Measurements from ENCODE around the gene ARHGAP36.

Gene ARHGAP36

DNA sequence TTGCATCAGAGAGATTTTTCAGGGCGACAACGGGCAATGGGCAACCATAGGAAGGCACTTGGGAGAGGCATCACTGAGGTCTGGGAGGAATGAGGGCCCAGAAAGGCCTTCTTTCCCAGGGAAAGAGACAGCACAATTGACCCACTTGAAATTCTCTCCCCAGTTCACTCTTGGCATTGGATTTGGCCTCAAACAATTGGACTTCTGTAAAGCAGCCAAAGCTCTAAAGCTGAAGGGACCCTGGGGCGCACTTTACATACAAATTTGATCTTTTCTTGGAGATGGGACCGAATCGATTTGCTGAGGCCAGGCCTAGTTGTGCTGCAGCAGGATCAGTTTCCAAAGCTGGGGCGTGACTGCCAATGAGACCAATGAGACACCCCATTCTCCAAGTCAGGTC lies 3.2 kb downstream of the ARHGAP36 start:
- no peaks in the 10 kb centered on the region for H3K79me2 ChIP-seq (ENCODE audit: insufficient read depth, low read length)
- no peak for TF ChIP-seq EZH2 (IDR thresholded peaks at IDR 0.05; ENCODE audit: borderline replicate concordance, low read length)

DNA sequence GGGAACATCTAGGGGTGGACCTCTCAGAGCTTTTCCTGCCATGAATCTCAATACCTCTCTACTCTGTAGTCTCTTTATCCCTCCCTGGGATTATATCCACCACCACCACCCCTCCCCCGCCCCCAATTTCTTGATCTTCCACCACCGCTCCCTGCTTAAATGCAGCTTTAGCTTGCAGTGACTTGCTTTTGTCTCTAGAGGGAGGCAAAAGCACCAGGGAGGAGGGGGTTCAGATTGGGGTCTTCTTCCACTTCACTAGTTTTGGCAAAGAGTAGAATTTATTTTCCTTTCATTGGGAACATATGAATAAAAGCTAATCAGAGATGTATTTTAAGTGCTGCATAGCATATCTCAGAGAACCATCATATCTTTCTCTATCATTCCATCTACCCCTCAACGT lies 5.5 kb downstream of the ARHGAP36 start:
- no peak overlapping the region for H3K27ac ChIP-seq (ENCODE audit: low read depth, low read length, poor library complexity, severe bottlenecking)
- H3K4me1 ChIP-seq (ENCODE audit: insufficient read depth, low read length, severe bottlenecking) = no peaks in the 10 kb centered on the region
- no peaks in the 10 kb centered on the region for H3K27me3 ChIP-seq (ENCODE audit: insufficient read depth, low read length)
- TF ChIP-seq EZH2 (IDR thresholded peaks at IDR 0.05; ENCODE audit: borderline replicate concordance, low read length) = no peak
- TF ChIP-seq, protein P1, sequence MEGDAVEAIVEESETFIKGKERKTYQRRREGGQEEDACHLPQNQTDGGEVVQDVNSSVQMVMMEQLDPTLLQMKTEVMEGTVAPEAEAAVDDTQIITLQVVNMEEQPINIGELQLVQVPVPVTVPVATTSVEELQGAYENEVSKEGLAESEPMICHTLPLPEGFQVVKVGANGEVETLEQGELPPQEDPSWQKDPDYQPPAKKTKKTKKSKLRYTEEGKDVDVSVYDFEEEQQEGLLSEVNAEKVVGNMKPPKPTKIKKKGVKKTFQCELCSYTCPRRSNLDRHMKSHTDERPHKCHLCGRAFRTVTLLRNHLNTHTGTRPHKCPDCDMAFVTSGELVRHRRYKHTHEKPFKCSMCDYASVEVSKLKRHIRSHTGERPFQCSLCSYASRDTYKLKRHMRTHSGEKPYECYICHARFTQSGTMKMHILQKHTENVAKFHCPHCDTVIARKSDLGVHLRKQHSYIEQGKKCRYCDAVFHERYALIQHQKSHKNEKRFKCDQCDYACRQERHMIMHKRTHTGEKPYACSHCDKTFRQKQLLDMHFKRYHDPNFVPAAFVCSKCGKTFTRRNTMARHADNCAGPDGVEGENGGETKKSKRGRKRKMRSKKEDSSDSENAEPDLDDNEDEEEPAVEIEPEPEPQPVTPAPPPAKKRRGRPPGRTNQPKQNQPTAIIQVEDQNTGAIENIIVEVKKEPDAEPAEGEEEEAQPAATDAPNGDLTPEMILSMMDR (IDR thresholded peaks at IDR 0.05; ENCODE audit: low read length) = peak; percentile 36
- no peak overlapping the region for H3K9ac ChIP-seq (ENCODE audit: low read length)
- H3F3A ChIP-seq (ENCODE audit: insufficient read depth, low read length) = no peaks in the 10 kb centered on the region
- no peaks in the 10 kb centered on the region for H3K79me2 ChIP-seq (ENCODE audit: insufficient read depth, low read length)
- H2AFZ ChIP-seq (ENCODE audit: low read length) = no peak overlapping the region
- no peak overlapping the region for H3K4me3 ChIP-seq (ENCODE audit: low read depth, low read length, poor library complexity, severe bottlenecking)
- H4K20me1 ChIP-seq (ENCODE audit: insufficient read depth, low read length) = no peaks in the 10 kb centered on the region
- no peaks in the 10 kb centered on the region for H3K9me2 ChIP-seq (ENCODE audit: low read depth, low read length)
- no peaks in the 10 kb centered on the region for H3K36me3 ChIP-seq (ENCODE audit: insufficient read depth, low read length)
- H3K4me2 ChIP-seq (ENCODE audit: low read length) = no peak overlapping the region
- no peaks in the 10 kb centered on the region for H3K9me3 ChIP-seq (ENCODE audit: low read length)

More for the DNA sequence above, 3.2 kb downstream of the ARHGAP36 start:
- Histone ChIP-seq H3F3A (ENCODE audit: insufficient read depth, low read length) (no peaks in the 10 kb centered on the region), H3K9me3 (ENCODE audit: low read length) (no peaks in the 10 kb centered on the region), H3K27ac (ENCODE audit: low read depth, low read length, poor library complexity, severe bottlenecking) (no peak overlapping the region), H3K4me2 (ENCODE audit: low read length) (no peak overlapping the region), H3K9me2 (ENCODE audit: low read depth, low read length) (no peaks in the 10 kb centered on the region), H3K27me3 (ENCODE audit: insufficient read depth, low read length) (no peaks in the 10 kb centered on the region), H3K36me3 (ENCODE audit: insufficient read depth, low read length) (no peaks in the 10 kb centered on the region), H3K4me3 (ENCODE audit: low read depth, low read length, poor library complexity, severe bottlenecking) (no peak overlapping the region), H2AFZ (ENCODE audit: low read length) (no peak overlapping the region), H3K4me1 (ENCODE audit: insufficient read depth, low read length, severe bottlenecking) (no peaks in the 10 kb centered on the region), H3K9ac (ENCODE audit: low read length) (no peak overlapping the region), H4K20me1 (ENCODE audit: insufficient read depth, low read length) (no peaks in the 10 kb centered on the region)

DNA sequence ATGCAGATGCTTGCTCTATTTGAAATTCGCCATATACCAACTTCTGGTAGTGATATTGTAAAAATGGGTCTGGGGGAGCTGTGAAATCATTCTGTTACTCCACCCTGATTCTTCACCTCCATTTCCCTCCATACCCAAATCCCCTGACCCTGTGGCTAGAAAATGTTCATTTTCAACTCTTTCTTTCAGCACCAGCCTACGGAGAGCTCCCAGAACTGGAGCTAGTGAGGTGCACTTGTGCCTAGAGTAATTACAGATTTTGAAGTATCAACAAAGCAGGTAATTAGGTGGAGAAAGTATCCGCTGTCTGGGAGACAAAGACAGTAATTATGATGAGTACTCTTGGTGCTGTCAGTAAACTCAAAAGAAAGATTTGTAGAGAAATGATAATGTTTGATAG lies 8.1 kb downstream of the ARHGAP36 start:
- H3K9me2 ChIP-seq (ENCODE audit: low read depth, low read length) = no peaks in the 10 kb centered on the region
- no peaks in the 10 kb centered on the region for H4K20me1 ChIP-seq (ENCODE audit: insufficient read depth, low read length)
- no peak overlapping the region for H3K4me3 ChIP-seq (ENCODE audit: low read depth, low read length, poor library complexity, severe bottlenecking)
- no peaks in the 10 kb centered on the region for H3K4me1 ChIP-seq (ENCODE audit: insufficient read depth, low read length, severe bottlenecking)
- no peak overlapping the region for H3K4me2 ChIP-seq (ENCODE audit: low read length)
- no peak overlapping the region for H3K27ac ChIP-seq (ENCODE audit: low read depth, low read length, poor library complexity, severe bottlenecking)
- no peak overlapping the region for H3K9ac ChIP-seq (ENCODE audit: low read length)
- TF ChIP-seq EZH2 (IDR thresholded peaks at IDR 0.05; ENCODE audit: borderline replicate concordance, low read length) = no peak
- TF ChIP-seq, protein P1 (IDR thresholded peaks at IDR 0.05; ENCODE audit: low read length) = no peak
- no peaks in the 10 kb centered on the region for H3F3A ChIP-seq (ENCODE audit: insufficient read depth, low read length)
- no peaks in the 10 kb centered on the region for H3K79me2 ChIP-seq (ENCODE audit: insufficient read depth, low read length)
- H3K9me3 ChIP-seq (ENCODE audit: low read length) = no peaks in the 10 kb centered on the region
- H3K27me3 ChIP-seq (ENCODE audit: insufficient read depth, low read length) = no peaks in the 10 kb centered on the region
- H2AFZ ChIP-seq (ENCODE audit: low read length) = no peak overlapping the region
- H3K36me3 ChIP-seq (ENCODE audit: insufficient read depth, low read length) = no peaks in the 10 kb centered on the region

DNA sequence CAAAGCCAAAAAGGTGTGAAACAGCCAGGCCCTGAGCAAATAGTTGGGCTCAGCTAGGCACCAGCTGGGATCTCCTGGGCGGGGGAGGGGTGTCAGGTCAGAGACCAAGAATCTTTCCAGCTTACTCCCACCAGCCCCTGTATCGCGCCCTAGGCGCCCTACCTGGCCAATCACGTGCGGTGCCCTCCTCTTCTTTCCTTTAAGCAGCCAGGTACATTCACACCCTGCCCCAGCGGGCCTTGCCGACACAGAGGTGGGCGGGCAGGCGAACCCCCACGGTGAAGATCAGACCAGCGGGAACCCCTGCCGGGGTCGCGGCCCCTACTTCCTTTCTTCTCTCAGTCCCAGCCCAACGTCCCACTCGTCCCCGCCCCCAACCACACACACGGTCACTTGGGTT lies 9.1 kb downstream of the ARHGAP36 start:
- no peak overlapping the region for H3K27ac ChIP-seq (ENCODE audit: low read depth, low read length, poor library complexity, severe bottlenecking)
- H3K79me2 ChIP-seq (ENCODE audit: insufficient read depth, low read length) = no peaks in the 10 kb centered on the region
- TF ChIP-seq, protein P1 (IDR thresholded peaks at IDR 0.05; ENCODE audit: low read length) = no peak
- no peak for TF ChIP-seq EZH2 (IDR thresholded peaks at IDR 0.05; ENCODE audit: borderline replicate concordance, low read length)
- no peaks in the 10 kb centered on the region for H4K20me1 ChIP-seq (ENCODE audit: insufficient read depth, low read length)
- no peaks in the 10 kb centered on the region for H3K9me3 ChIP-seq (ENCODE audit: low read length)
- no peaks in the 10 kb centered on the region for H3K27me3 ChIP-seq (ENCODE audit: insufficient read depth, low read length)
- H3K9me2 ChIP-seq (ENCODE audit: low read depth, low read length) = no peaks in the 10 kb centered on the region
- no peaks in the 10 kb centered on the region for H3K4me1 ChIP-seq (ENCODE audit: insufficient read depth, low read length, severe bottlenecking)
- no peak overlapping the region for H3K9ac ChIP-seq (ENCODE audit: low read length)
- no peak overlapping the region for H3K4me2 ChIP-seq (ENCODE audit: low read length)
- no peak overlapping the region for H3K4me3 ChIP-seq (ENCODE audit: low read depth, low read length, poor library complexity, severe bottlenecking)
- H3K36me3 ChIP-seq (ENCODE audit: insufficient read depth, low read length) = no peaks in the 10 kb centered on the region
- no peak overlapping the region for H2AFZ ChIP-seq (ENCODE audit: low read length)
- no peaks in the 10 kb centered on the region for H3F3A ChIP-seq (ENCODE audit: insufficient read depth, low read length)

All from OCI-LY1 (cell line).